DMS153 treated with DMSO at 0.1 percent for 48 hours (cell line): ENCODE measurements around the gene PXDN.
A peak's percentile ranks its signal among the peaks of the same experiment; 100 is the strongest.
"Not testable (repeated sequence)": the region's sequence is repeated elsewhere in the genome, so short reads cannot be mapped to it uniquely, and the experiment has no call there.

ENCODE experiments used
- DNase-seq: peaks from one replicate; lab custom pipeline; 2025; ENCODE audit not compliant: unreplicated experiment; lab: John Stamatoyannopoulos, UW

Gene PXDN

DNA sequence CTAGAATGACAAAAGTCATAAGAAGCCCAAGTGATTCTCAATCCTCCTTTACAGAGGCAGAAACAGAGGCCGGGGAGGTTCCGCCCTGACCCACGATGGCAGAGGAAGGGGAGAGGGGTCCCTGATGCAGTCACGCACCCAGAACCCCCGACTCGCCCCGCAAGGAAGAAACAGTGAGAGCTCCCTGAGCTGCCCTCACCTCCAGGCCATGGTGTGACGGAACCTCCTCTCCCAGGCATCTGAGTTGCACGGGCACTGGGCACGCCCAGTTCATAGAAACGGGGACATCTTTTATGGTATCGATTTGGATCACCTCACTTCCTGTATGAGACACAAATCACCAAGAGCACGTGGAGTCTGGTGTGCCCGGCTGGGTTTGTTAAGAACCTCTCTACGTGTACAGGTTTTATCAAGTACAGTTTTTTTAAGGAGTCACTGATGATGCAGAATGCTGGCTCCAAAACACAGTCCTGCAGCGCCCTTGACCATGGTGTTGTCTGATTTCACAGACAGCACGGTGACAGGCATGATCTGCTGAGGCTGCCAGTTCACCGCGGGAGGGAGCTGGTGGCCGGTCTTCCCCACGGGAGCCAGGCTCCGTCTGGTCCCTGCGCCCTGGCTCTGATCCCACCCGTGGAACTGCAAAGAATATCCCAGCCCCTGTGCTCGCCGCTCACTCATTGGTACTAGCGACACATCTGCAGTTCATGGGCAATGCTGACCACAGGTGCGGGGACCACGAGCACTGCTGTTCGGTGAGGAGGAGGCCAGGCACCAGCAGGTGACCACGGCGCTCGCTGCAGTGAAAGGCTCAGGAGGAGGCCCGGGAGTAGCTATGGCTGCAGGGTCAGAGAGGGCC lies 35.6 kb downstream of the PXDN start:
- DNase-seq: no peak

DNA sequence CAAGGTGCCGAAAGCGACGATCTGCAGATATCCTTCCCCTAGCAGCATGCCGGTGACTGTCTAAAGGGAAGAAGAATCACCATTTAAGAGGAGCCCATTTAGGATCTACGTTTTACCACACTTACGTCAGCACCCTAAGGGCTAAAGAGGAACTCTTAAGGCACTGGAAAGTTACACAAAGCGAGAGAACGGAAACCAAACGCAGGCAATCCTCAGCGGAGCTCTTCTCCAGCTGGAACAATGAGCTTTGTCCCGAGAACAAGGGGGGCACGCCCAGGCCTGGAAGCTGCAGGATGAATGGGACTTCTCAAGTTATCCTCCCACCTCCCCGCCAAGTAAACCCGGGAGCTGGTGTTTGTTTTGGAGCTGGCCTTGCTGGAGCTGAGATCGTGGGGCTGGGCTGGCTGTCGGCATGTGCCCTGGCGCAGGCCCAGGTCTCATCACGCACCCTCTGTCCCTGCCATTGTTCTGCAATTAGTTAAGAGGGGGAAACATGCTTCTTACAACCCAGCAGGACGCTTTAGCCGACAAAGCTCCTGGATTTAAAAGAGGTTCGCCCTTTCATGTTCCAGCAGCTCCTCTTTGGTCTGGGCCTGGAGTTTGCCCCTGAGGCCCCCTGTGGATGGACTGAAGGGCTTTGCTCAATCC lies 36.4 kb downstream of the PXDN start:
- DNase-seq: peak; percentile 63

GRCh38 chr2:1706089-1706841 lies 38.0 kb downstream of the PXDN start:
- DNase-seq: not testable (repeated sequence)

GRCh38 chr2:1705557-1706076 lies 38.7 kb downstream of the PXDN start:
- no peak for DNase-seq

DNA sequence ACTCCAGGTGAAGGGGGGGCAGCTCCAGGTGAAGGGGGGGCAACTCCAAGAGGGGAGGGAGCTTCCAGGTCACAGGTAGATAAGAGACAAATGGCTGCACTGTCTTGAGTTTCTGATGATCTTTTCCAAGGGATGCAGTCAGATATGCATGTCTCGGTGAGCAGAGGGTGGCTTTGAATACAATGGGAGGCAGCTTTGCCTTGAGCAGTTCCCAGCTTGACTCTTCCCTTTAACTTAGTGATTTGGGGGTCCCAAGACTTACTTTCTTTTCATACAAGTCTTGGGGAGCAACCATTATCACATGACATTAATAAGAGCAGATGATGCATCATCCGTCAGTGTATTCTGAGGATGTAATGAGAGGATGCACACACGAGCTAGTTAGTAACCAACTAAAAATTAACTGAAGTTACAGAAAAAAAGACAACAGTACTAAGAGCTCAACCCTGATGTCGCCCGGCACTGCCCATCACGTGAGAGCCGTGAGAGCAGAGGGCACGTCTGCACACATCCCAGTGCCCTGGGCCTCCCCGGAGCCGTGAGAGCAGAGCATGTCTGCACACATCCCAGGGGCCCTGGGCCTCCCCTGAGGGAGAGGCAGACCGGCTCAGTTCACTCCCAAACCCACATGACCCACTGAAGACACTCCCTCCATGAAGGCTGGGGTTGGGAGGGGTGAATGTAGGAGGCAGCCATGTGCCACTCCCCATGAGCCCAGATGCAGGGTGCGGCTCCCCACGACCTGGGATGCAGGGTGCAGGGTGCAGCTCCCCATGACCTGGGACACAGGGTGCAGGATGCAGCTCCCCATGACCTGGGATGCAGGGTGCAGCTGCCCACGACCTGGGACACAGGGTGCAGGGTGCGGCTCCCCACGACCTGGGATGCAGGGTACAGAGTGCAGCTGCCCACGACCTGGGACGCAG lies 39.4 kb downstream of the PXDN start:
- no peak for DNase-seq

DNA sequence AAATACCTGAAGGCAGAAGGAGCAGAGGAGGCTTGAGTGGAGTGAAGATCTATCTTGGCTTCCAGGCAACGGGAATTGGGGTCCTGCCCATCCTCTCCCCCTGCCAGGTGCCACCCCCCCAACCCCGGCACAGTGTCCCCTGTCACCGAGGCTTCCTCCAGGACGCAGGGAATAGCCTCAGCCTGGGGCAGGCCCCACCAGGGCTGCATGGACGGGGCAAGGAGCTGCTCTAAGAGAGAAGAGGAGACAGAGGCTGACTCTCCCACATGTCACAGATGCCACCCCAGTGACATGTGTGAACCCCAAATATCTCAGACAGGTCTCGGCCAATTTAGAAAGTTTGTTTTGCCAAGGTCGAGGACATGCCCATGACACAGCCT lies 42.1 kb downstream of the PXDN start:
- no peak for DNase-seq

GRCh38 chr2:1701556-1702185 lies 42.6 kb downstream of the PXDN start:
- no peak for DNase-seq

- DNase-seq: no peak
Measured at GRCh38 chr2:1701020-1701419, 43.3 kb downstream of the PXDN start.

- DNase-seq: not testable (repeated sequence)
Measured at GRCh38 chr2:1700427-1700826, 43.9 kb downstream of the PXDN start.

DNA sequence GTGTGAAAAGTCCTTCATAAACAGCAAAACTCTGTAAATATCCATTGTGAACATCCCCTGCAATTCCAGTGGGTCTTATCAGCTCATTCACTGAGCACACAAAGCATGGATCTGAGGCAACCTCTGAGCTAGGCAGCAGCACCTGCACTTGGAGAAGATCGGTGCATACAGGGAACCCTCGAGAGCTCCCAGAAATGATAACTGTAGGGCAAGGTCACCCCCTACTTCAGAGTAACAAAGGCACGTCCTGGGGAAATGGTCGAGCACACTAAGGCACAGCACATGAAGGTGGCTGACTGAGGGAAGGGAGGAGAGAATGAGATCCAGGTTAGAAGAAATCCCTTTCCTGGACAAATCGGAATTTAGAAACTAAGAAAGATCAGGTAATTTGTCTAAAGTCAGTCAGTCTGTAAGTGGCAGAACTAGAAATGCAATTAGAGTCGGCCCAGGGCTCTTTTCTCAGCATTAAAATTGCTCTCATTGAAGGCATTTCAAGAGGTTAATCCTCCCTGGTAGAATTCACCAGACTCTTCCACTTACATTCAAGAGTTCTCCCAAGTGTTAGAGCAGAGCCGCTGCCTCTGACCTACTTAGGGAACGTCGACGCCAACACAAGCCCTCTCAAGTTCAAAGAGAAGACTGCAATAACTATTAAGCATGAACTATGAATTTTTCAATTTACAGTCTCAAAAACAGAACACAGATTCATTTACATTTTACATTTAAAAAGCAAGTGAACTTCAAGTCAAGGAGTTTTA lies 45.9 kb downstream of the PXDN start:
- DNase-seq: no peak

- no peak for DNase-seq
Measured at GRCh38 chr2:1697601-1698000, 46.7 kb downstream of the PXDN start.

DNA sequence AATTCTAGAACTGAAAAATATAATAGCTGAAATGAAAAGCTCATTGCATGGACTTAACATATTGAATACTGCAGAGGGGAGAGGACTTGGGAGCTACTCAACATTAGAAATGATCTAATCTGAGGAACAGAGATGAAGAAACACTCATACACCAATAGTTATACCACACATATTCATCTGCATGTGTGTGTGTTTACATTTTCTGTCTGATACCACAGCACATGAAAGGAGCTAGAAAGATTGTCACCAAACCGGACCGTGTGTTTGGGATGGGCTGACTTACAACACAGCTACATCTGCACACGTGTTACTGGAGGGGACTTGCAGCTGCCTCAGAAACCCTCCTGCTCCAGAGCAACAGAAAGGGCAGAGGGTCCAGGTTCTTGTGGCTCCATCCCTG lies 47.8 kb downstream of the PXDN start:
- DNase-seq: no peak

DNA sequence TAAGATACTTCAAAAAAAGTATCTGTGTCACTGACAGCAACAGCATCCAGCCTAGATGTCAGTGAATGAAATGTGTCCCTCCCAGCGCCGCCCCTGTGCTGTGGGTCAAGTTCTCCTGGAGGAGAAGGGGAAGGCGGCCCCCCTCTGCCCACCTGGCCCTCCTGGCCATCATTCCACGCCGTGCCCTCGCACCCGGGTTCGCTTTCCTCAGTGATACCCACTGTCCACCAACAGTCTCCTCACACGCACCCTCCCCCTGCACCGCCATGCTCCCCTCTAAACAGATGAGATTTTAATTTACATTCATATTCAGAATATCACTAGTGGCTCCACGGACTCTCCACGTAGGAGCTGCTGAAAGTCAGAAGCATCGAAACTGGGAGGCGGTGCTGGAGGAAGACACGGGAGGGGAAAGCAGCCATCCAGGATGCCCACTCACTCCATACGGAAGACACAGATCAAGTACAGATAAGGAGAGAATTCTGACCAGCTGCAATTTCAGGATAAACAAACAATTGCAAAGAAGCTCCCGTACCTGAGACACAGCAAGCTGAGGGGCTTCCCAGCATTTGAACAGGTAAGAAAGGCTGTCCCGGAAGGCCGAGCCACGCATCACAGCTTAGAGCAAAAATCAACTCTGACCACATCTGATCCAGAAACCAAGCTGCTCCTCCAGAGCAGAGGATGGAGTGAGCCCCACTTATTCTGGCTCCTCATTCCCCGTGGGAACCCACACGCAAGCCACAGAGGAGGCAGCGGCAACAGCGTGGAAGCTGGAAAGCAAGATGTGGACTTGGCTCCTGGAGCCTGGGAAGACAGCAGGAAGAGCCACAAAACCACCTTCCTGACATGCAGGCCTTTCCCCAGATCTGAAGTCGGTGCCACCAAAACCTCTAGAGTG lies 49.7 kb downstream of the PXDN start:
- DNase-seq: no peak

GRCh38 chr2:1693723-1694122 lies 50.6 kb downstream of the PXDN start:
- no peak for DNase-seq

DNA sequence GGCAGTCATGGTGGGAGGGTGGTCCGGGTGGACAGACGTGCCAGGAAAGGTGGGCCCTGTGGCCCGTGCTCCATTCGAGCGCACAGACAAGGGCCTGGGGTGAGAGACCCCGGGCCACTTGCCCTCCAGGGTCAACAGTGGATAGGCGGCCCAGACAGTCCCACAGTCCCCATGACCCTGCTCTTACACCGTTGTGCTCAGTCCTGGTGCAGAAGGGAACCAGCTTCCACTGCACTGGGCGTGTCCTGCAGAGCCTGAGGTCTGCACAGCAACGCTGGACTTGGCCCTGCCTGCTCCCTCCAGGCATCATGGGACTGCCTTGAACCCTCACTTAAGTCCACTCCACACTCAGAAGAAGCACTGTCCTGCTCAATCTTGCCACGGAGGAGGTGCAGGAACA lies 52.0 kb downstream of the PXDN start:
- DNase-seq: no peak

- no peak for DNase-seq
Measured at GRCh38 chr2:1691366-1691765, 52.9 kb downstream of the PXDN start.

DNA sequence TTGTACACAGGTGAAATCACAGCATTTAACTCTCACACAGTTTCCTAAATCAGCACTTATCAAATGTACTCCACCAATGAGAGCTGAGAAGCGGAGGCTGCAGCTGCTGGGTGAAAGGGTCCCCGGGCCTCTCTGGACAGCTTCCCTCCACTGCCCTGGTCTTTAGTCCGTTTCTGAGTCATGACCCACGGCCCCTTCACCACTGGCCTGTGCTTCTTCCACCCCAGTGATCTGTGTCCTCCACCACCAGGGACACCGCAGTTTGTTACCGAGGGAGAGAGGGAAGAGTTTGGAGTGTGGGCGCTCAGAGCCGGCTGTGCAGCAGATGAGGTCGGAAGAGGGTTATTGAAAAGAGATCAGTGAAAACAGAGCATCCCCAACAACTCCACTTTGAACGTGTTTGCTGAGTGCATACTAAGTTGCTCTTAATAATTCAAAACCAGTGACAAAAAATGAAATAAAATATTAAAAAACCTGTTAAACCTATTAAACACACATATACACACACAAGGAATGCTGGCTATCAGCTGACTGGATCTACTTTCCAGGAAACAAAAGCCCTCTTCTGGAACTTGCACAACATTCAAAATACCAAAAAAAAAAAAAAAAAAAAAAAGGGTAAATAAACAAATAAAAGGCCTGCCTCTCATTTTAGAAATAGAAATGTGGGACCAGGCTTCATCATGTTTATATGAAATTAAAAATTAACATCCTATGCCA lies 54.1 kb downstream of the PXDN start:
- no peak for DNase-seq

- no peak for DNase-seq
Measured at GRCh38 chr2:1688859-1689258, 55.5 kb downstream of the PXDN start.
